Pancreas (tissue), 10 donors: Measurements from ENCODE around the gene SLC16A13. TPM values are rescaled to one million over a fixed set of nuclear protein-coding genes. Genes with fewer than 3 reads are reported as not detected.

Experiments
- ATAC-seq, 4 donors: fragments of 200-7000 bp; cut with Tn5 transposase; one replicate each; pipeline versions ENCODE4 v1.8.0 to v1.9.1; 2020; ENCODE audit warnings: mild to moderate bottlenecking in 4 of 4, moderate library complexity in 4 of 4
- DNase-seq, 6 donors: peaks; one replicate each; pipeline ENCODE4 v3.0.0-alpha.2; 2020
- FAIRE-seq: peaks from 2 replicates; lab custom pipeline; 2012; peaks lifted over from hg19 to GRCh38; lab: Jason Lieb, UNC
- H3K27ac ChIP-seq, 4 donors: fragments of 200-600 bp; sonication (generic); 1 replicate in 3 of 4; 2 replicates in 1 of 4; pipeline versions ENCODE4 v1.5.0 to v1.8.0; 2020
- H3K27me3 ChIP-seq, 4 donors: fragments of 200-600 bp; one replicate each; pipeline ENCODE4 v1.8.0; 2021
- H3K36me3 ChIP-seq, 3 donors: fragments of 200-600 bp; sonication (generic) in 1 of 3; one replicate each; pipeline versions ENCODE4 v1.5.0 to v1.8.0; 2020 to 2021
- H3K4me1 ChIP-seq, 3 donors: fragments of 200-600 bp; one replicate each; pipeline ENCODE4 v1.8.0; 2021
- H3K4me3 ChIP-seq, 4 donors: fragments of 200-600 bp; sonication (generic) in 2 of 4; one replicate each; pipeline versions ENCODE4 v1.5.0 to v1.8.0; 2020 to 2021
- H3K9me3 ChIP-seq, 4 donors: fragments of 200-600 bp; one replicate each; pipeline ENCODE4 v1.8.0; 2021
- CTCF ChIP-seq, 4 donors: fragments of 200-600 bp; sonication (generic) in 3 of 4; IDR thresholded peaks; one replicate each; pipeline versions ENCODE4 v1.5.0 to v1.8.0; 2021; ENCODE audit warnings: antibody characterized with exemption in 4 of 4
- WGBS, 2 donors: extraction: QIAGEN DNeasy Blood & Tissue Kit; methylation state at CpG; one replicate each; pipeline ENCODE4 v1.1.7; 2013; 5-methylcytosine and 5-hydroxymethylcytosine counted together
- intact Hi-C, 3 donors: fragments of 100-400 bp; cut with DNase I; formaldehyde crosslinking; loops; one replicate each; pipeline versions ENCODE4 v1.11.1 to v1.14.2; 2022
- polyA plus RNA-seq, 2 donors: library from polyadenylated mRNA; stranded (reverse); fragments of 200-250 nt; gene quantifications; one replicate each; pipeline ENCODE4 v1.2.3, GENCODE V29; 2013
- total RNA-seq, 6 donors: library from RNA; stranded (reverse); fragmentation: NEBNext Ultra II Directional in 4 of 6; extraction: Animal tissue kit (Norgen Biotek cat#: 25700) in 4 of 6; gene quantifications; one replicate each; pipeline versions ENCODE4 v1.2.1 to v1.2.4, GENCODE V29; 2021 to 2023
- donor health status: healthy with polysubstance abuse.
- donor health status: DM: no; HTN: no; CAD: no; lungs with moderate emphysema.
- donor health status: DM: no; HTN: no; CAD: no.
- donor health status: control.
- donor health status: control.
- donor health status: Bipolar disorder and iron deficiency.
- donor health status: DM: yes; HTN: yes; CAD: no.
- donor health status: DM: no; HTN: no; CAD: no.
- donor health status: DM: no; HTN: no; CAD: no.
- donor health status: DM: yes; HTN: yes; CAD: no.

Gene SLC16A13
- total and polyA plus RNA-seq, 8 donors: 0.74 to 3.0 (median 1.4) TPM

- no peaks in the 10 kb centered on the region for H3K4me1 ChIP-seq
- DNase-seq: no peak
- TF ChIP-seq CTCF (IDR thresholded peaks at IDR 0.05): no peak
- FAIRE-seq: no peak
- intact Hi-C loops: no loop called here
- peak in 2 of 4 donors; percentile 22 to 55 for ATAC-seq
- 41 to 52% methylated on average over 6 of the region's 6 CpGs for WGBS, 2 donors
- H3K4me3 ChIP-seq: no peak overlapping the region
- H3K27me3 ChIP-seq: no peaks in the 10 kb centered on the region
- no peaks in the 10 kb centered on the region for H3K36me3 ChIP-seq
- H3K27ac ChIP-seq: no peak overlapping the region
- no peaks in the 10 kb centered on the region for H3K9me3 ChIP-seq
Measured at GRCh38 chr17:7060165-7060891, 24.5 kb downstream of the SLC16A13 start.

- 49 to 53% methylated on average over 6 of the region's 6 CpGs for WGBS, 2 donors
- Histone ChIP-seq H3K4me3 (no peak overlapping the region), H3K27ac (no peak overlapping the region), H3K9me3 (no peaks in the 10 kb centered on the region), H3K36me3 (no peaks in the 10 kb centered on the region), H3K4me1 (no peaks in the 10 kb centered on the region), H3K27me3 (no peaks in the 10 kb centered on the region)
- no peak for FAIRE-seq
- no peak for DNase-seq
- no peak for TF ChIP-seq CTCF (IDR thresholded peaks at IDR 0.05)
- no peak for ATAC-seq
- intact Hi-C loops: no loop called here
Measured at GRCh38 chr17:7063518-7064094, 27.8 kb downstream of the SLC16A13 start.

- Histone ChIP-seq H3K9me3 (no peaks in the 10 kb centered on the region), H3K27ac (no peak overlapping the region), H3K36me3 (no peaks in the 10 kb centered on the region), H3K4me3 (no peak overlapping the region), H3K4me1 (no peaks in the 10 kb centered on the region), H3K27me3 (no peaks in the 10 kb centered on the region)
- FAIRE-seq: no peak
- 55 to 63% methylated on average over 4 of the region's 4 CpGs for WGBS, 2 donors
- intact Hi-C loops: no loop called here
- no peak for TF ChIP-seq CTCF (IDR thresholded peaks at IDR 0.05)
- no peak for ATAC-seq
- DNase-seq: peak in 1 of 6 donors; percentile 2
Measured at GRCh38 chr17:7064261-7064660, 28.4 kb downstream of the SLC16A13 start.

- FAIRE-seq (no peak), DNase-seq (no peak), ATAC-seq (no peak)
- H3K27ac ChIP-seq: no peak overlapping the region
- TF ChIP-seq CTCF (IDR thresholded peaks at IDR 0.05): no peak
- H3K9me3 ChIP-seq: no peaks in the 10 kb centered on the region
- H3K4me1 ChIP-seq: no peaks in the 10 kb centered on the region
- WGBS, 2 donors: 64 to 89% methylated on average over 1 of the region's 1 CpG
- no peaks in the 10 kb centered on the region for H3K27me3 ChIP-seq
- no peaks in the 10 kb centered on the region for H3K36me3 ChIP-seq
- H3K4me3 ChIP-seq: no peak overlapping the region
- intact Hi-C loops: no loop called here
Measured at GRCh38 chr17:7067198-7067597, 31.4 kb downstream of the SLC16A13 start.

GRCh38 chr17:7068268-7068667, 32.5 kb downstream of the SLC16A13 start:
- Histone ChIP-seq H3K36me3 (no peaks in the 10 kb centered on the region), H3K9me3 (no peaks in the 10 kb centered on the region), H3K4me3 (no peak overlapping the region), H3K4me1 (no peaks in the 10 kb centered on the region), H3K27ac (no peak overlapping the region), H3K27me3 (no peaks in the 10 kb centered on the region)
- no peak for TF ChIP-seq CTCF (IDR thresholded peaks at IDR 0.05)
- FAIRE-seq (no peak), ATAC-seq (no peak), DNase-seq (no peak)
- 14 to 17% methylated on average over 1 of the region's 1 CpG for WGBS, 2 donors
- intact Hi-C loops: no loop called here
